Frontal cortex (tissue), 4 donors: Measurements from ENCODE around the gene ARPP21. TPM values are rescaled to one million over a fixed set of nuclear protein-coding genes. Genes with fewer than 3 reads are reported as not detected.
"Not testable (repeated sequence)": the region's sequence is repeated elsewhere in the genome, so short reads cannot be mapped to it uniquely, and the experiment has no call there.

ENCODE experiments used
- DNase-seq, 2 donors: peaks; one replicate each; pipeline ENCODE4 v3.0.0; 2012; ENCODE audit warnings: low spot score in 2 of 2
- FAIRE-seq: peaks from 2 replicates; lab custom pipeline; 2012; peaks lifted over from hg19 to GRCh38; lab: Jason Lieb, UNC
- total RNA-seq: library from RNA; depleted of rRNA; stranded (reverse); fragments of >200 nt; gene quantifications from one replicate; pipeline ENCODE4 v1.2.3, GENCODE V29; 2014
- donor health status: control.
- donor health status: control.
- donor health status: control.

The ARPP21 gene
- total RNA-seq, 1 donor from 2014 or later = 459 TPM

DNA sequence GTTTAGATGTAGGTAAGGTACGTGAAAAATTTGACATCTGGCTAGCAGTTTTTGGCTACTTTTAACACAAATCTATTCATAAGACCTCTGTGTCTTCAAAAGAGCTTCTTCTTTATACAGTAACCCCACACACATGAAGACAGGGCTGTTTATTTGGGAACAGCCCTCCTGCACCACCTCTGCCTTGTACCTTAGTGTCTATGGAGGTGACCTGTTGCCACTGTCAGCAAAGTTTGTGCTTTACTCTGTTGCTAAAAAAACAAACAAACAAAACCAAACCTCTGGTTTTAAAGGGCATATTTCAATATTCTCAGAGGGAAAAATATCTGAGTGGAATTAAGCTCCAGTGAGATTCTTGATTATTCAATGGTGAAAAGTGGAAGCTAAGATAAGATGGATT is 122.0 kb downstream of the ARPP21 start:
- FAIRE-seq = no peak

DNA sequence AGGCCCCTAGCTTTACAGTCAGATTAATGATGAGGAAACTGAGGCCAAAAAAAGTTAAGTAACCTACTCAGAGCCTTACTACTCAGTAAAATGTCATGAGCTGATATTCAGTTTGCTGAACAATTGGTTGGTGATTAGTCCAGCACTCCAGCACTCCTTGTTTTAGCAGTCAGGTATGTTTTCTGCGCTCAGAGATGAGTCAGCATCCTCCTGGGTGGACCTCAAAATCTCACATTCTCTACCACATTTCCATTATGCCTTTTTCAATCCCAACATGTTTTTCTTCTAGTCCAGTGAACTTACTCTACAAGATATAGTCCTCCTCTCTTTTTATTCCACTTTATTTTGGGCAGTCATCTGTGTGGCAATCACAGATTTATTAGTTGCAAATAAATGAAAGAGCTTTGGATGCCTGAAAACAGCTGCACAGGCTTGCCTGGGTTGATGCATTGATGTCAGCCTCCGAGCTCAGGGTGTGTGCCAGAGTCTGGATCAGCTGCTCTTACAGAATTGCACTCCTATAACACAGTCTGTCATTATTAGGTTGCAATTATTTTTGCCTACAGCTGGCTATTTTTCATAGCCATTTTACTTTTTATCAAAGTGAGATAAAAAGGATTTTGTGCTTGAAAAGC is 133.2 kb downstream of the ARPP21 start:
- no peak for DNase-seq
- no peak for FAIRE-seq

More for the DNA sequence above, 122.0 kb downstream of the ARPP21 start:
- no peak for DNase-seq

DNA sequence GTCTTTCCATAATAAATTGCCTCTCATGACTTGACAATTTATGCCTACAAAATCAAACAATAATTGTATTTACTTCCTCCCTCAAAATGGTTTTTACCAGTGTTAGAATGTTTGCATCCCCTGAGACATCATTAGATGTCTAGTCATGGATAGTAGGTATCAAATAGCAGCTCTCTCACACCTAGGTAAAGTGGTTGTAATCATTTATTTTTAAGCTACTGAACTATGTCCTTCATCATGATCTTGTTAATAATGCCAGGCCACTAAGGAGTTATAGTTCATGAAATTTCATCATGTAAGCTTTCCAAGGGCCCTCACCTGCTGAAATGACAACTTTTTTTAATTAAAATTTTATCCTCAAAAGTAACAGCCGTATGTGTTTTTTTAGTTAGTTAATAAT is 134.1 kb downstream of the ARPP21 start:
- DNase-seq = no peak
- FAIRE-seq = no peak

DNA sequence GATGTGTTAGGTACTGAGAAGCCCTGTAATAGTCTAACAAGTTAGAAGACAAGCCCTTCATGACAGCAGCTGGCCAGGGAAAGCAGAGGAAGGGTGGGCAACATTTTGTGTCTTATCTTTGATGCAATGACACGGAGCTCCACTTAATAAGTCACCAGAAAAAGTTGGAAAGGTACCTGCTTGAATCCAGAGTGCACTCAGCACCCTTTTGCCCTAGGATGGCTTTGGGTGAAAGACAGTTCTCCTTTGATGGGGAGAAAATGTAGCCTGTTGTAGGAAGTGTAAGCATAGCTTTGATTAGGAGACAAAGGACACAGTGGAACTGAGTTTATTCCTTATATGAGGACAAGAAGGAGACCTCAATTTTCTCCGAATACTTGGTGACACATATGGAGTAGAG is 137.0 kb downstream of the ARPP21 start:
- DNase-seq (no peak), FAIRE-seq (no peak)

DNA sequence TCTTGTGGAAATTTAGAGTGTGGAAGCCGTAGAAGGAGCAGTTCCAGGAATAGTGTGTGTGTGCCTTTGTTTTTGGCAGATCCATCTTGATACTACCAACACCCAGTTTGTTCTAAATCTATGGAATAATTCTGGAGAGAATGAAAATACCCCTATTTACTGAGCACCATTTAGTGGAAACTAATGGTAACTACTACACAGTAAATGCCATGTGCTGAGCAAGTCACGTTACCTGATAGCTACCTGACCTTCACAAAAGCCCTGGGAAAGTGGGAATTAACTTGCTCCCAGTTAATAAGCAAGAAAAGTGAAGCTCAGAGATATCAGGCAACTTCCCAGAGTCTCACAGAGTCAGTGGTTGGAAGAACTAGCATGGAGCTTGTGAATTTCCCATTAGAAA is 137.7 kb downstream of the ARPP21 start:
- FAIRE-seq = no peak
- DNase-seq = no peak

DNA sequence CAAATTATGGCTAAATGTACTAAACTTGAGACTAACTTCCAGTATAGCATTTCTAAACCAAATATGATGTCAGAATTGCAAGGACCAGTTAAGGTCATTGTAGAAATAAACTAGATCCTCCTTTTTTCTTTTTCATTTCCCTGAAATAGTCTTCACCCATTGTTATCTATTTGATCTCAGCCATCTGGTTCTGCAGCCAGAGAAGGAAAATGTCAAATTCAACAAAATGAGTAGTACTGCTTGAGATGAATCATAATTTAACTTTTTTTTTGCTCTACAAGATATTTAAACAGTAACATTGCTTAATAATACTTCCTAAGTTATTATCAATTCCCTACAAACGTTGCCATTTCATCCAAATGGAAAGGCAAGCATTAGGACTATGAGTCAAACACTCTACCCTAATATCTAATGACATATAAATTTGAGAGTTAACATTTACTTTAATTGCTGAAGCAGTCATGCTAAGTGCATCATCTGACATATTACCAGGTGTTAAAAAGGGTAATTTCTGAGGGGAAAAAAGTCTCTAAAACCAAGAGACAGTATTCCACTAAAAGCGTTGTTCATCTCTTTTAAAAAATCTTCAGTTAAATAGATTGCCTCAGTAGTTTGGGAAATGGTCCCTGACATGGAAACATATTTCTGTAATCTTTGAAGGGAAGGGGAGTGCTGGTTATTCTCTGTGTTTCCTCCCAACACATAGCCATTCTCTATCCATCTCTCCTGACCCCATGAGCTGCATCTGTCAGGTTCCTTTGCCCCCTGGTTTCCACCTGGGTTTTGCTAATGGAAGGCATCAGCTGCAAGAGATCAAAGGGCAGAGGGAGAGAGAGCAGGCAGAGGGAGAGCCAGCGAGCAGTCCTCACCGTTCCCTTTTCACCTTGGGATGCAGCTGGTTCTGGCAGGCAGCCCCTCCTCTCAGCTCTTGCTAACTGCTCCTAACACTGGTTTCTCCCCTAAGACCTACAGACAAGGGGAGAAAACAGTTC is 138.5 kb downstream of the ARPP21 start:
- no peak for DNase-seq
- no peak for FAIRE-seq

DNA sequence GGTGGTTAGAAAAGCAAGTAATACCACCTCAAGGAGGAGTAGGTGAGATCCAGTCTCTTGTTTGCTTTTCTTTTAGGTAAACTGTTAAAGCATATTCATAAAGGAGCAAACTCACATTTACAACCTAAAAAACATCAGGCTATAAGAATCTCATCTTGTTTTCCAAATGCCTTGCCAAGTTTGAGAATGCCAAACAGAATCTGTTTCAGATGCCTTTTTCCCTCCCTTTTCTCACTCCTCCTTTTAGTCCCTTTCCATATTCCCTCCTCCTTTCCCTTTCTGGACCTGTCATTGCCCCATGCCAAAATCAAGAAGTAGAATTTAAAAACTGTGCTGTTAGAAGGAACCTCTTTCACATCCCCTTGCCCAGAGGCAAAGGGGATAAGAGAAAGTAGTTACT is 140.3 kb downstream of the ARPP21 start:
- FAIRE-seq = no peak
- no peak for DNase-seq

DNA sequence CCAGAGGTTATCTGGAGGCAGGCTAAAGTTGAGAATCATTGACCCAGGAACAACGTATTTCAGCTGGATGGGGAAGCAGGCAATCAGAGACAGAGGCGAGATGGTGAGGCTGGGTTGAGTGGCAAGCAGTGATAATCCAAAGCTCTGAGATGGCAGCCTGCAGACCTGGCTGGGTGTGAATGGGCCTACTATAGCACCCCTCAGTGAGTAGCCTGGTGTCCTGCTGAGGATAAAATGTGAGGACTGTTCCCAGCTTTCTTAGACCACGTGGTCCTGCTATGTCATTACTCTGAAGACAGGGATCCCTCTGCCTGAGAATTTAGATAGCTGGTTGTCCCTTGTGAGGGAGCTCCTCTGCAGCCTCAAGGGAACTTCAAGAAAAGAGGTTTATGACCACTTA is 141.5 kb downstream of the ARPP21 start:
- DNase-seq = no peak
- no peak for FAIRE-seq

DNA sequence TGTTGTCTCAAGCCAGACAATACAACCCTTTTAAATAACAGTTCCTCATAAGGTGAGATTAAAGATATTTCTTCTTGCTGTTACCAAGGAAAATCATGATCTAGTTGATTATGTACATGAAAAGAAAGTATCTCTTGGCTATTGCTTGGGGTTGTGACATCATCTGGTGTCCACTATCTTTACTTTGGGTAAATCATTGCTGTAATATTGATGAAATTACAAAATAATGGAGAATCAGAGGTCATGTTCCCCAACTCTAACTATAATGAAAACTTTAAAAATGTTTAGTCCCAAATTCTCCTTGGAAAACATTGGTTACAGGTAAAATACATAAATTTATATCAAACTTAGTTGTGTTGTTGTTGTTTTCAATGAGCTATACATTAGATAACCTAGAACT is 142.2 kb downstream of the ARPP21 start:
- DNase-seq (no peak), FAIRE-seq (no peak)

DNA sequence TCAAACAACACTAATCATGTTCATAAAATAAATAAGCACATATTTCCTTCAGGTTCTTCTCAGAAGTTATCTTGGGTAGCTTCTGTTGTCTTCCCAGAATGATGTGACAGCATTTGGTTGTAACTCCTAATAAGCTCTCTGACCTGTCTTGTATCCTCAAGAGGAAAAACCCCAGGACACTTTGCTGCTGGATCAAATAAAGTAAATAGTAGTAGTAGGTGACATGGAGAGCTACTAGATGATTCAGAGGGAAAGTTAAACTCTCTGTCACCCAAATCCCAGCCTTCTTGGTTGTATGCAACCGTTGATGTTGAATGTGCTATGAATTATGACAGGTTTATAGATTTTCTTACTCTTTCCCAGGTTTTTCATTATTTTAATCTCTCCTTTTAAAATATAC is 143.0 kb downstream of the ARPP21 start:
- FAIRE-seq (no peak), DNase-seq (no peak)

DNA sequence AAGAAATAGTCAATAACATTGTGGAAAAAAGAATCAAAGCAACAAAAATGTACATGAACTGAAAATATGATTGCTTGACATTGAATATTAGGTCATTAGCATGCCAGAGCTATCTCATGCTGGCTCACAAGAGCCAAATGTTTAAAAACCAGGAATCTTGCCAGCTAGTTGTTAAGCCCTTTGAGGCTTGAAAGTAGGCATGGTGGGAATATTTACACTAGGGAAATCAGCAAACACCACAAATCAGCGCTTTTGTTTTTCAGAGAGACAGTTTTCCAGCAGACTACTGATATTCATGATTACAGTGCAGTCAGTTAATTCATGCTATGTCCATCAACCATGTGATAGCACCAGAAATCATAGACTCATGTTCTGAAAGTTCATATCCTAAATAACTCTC is 144.8 kb downstream of the ARPP21 start:
- DNase-seq (no peak), FAIRE-seq (no peak)

DNA sequence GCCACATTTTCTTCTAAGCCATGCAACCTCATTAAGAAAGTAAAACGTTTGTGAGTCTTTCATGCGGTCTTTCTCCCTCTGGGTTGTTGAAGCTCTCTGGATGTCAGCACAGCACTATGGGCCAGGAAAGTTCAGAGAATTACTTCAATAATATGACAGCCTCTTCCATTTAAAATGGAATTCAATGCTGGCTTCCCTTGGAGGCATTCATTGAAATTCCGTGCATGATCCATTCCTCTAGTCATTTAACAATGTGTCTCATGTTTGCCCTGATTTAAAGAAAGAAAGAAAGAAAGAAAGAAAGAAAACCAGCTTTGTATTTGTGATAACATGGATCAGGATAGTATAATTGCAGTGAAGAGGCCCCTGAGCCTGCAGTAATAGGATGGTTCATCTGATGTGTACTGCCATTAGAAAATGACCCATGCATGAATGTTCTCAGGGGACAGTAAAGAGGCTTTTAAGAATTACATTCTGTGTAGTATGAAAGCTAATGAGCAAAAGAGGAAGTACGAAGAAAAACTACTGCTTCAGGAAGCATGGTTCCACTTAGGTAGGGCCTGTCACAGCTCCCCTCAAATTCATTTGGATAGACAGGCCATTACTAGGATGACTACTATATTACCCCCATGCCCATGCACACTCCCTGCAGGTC is 146.0 kb downstream of the ARPP21 start:
- no peak for DNase-seq
- no peak for FAIRE-seq

DNA sequence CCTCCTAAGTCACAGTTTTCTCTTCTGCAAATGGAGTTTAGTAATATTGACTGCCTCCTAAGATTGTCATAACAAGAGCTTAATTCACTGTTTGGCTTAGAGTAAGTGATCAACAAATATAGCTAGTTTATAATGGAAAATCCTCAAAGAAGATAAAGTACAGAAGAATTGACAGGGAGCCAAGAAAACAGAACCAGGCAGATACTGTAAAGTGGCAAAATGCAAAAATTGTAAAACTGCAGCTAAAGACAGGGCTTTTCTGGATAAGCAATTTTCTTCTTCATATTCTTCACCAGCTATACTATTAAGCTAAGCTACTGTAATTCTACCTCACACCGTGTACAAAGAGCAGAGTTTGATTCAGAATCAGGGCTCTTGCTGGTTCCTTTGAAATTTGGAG is 148.6 kb downstream of the ARPP21 start:
- FAIRE-seq (no peak), DNase-seq (no peak)

DNA sequence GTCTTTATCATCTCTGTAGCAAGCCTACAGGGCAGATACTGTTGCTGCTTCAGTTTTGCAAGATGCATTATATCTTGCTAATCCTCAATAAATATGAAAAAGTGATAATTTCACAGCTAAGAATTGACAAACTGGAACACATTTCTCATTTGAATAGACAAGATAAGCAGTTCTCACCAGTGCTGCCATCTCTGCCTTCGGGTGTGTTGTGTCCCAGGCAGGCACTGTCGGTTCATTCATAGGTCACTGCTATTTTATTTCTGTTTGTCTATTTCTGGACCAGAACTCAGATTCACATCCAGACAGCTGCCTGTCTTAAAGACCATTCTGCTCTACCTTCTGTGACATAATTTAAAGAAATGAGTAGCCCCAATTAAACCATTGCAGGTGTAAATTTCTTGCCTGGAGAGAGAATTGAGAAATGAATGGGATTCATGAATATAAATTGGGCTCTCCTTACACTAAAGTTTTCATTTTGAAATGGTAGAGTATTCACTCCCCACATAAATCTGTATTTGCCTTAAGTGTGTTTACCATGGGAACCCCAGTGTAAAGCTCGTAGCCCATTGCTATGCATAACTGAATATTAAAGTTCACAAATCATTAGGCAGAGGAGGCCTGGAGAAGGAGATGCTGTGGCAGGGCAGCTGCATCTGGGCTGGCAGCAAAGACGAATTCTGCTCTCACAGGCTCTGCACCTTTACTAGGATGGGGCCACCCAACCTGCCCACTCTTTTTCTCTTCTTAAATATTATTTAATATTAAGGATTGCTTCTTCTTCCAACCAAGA is 149.9 kb downstream of the ARPP21 start:
- DNase-seq (no peak), FAIRE-seq (no peak)

DNA sequence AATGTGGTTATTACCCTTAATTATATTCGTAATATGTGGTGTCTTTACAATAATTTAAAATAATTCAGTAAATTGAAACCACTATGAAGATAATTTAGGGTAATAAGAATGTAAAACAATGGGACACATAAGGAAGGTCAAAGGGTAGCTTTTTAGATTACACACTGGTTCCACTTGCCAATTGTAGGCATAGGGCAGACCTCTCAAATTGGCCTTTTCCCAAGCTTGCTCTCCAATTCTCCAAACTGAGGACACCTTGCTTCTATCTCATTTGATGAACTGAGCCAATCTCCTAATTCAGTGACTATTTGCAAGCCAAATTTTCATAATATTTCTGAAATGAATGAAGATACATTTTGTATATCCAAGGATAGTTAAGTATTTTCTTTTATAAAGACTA is 151.4 kb downstream of the ARPP21 start:
- DNase-seq (no peak), FAIRE-seq (no peak)

DNA sequence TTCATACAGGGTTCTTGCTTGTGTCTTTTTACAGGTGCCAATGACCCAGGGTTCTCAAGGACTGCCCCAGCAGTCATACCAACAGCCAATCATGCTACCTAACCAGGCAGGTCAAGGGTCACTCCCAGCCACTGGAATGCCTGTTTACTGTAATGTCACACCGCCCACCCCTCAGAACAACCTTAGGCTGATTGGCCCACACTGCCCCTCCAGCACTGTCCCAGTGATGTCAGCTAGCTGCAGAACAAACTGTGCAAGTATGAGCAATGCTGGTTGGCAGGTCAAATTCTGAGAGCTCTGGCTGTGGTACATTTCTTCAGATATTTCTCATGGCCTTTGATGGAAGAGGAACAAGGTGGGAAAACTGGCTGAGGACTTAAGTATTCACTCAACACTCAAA is 154.3 kb downstream of the ARPP21 start:
- no peak for FAIRE-seq
- DNase-seq = no peak

DNA sequence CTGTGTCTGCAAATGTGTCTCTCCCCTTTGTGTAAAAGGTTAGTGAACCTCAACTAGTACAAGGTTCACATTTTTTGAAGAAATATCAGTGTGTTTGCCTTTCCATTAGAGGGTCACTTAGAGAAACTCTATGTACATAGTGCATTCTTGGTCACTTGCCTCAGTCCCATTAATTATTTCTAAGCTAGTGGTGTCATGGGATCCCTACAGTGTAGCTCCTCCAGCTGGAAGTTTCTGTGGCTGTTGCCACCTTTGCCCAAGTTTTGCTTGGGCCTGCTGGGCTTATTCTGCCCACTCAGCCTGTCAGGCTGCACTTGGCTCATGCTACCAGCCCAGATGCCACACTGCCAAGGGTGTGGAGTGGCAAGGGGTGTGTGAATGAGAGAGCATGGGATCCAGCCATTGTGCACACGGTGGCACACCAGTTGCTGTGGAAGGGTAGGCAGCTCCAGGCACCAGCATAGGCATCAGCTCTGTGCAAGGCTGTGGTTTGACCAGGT is 161.7 kb downstream of the ARPP21 start:
- no peak for DNase-seq
- no peak for FAIRE-seq

DNA sequence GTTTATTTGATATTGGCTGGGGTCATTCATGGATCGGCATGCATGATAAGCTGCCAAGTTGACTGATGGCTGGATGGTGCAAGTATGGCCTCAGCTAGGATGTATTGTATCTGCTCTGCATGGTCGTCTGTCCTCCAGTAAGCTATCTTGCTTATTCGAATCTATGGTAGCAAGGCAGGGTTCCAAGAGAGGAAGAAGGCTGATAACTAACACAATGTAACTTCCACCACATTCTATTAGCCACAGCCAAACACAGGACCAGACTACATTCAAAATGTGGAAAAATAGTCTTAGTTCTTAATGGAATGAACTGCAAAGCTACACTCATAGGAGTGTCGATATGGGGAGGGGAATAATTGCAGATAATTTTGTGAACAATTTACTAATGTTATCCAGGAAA is 175.2 kb downstream of the ARPP21 start:
- FAIRE-seq = no peak
- no peak for DNase-seq

DNA sequence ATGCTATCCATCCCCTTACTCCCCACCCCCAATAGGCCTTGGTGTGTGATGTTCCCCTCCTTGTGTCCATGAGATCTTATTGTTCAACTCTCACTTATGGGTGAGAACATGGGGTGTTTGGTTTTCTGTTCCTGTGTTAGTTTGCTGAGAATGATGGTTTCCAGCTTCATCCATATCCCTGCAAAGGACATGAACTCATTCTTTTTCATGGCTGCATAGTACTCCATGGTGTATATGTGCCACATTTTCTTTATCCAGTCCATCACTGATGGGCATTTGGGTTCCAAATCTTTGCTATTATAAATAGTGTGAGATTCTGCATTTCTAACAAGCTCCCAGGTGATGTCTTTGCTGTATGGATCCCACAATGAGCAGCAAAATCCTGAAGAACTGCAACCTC is 176.5 kb downstream of the ARPP21 start:
- DNase-seq, FAIRE-seq: not testable (repeated sequence)

DNA sequence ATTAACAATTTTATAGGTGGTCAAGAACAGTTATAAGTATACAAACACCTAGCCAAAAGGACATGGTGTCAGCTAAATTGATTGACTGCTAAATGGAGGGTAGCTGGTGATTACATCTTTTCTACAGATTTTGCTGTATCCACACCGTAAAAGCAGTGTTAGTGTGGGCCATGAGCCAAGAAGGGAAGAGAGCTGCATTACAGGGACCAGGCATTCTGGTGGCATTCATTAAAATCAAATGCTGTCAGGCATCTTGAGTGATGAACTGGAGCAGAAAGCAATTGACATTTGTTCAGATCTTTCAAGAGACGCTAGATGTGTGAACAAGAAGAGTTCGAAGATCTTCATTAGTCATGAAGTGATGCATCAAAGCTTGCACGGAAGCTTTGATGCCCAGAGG is 177.9 kb downstream of the ARPP21 start:
- DNase-seq (no peak), FAIRE-seq (no peak)
